Neural progenitor cell (in vitro differentiated cells): ENCODE measurements around the gene CEBPB. TPM values are rescaled to one million over a fixed set of nuclear protein-coding genes. Genes with fewer than 3 reads are reported as not detected.

Experiments used
- DNase-seq: peaks from one replicate; pipeline ENCODE4 v3.0.0-alpha.2; 2016; ENCODE audit warnings: low spot score
- H2AFZ ChIP-seq: fragments of 200-600 bp; sonication (generic); replicated peaks from 2 replicates; pipeline ENCODE4 v1.6.1; 2016; ENCODE audit warnings: antibody characterized with exemption
- H3F3A ChIP-seq: fragments of 200-600 bp; sonication (generic); 2 replicates; pipeline ENCODE4 v1.6.1; 2016; ENCODE audit warnings: antibody characterized with exemption, low read depth
- H3K27ac ChIP-seq: fragments of 200-600 bp; sonication (generic); 2 replicates; pipeline ENCODE4 v1.5.1; 2016; ENCODE audit warnings: mild to moderate bottlenecking
- H3K27me3 ChIP-seq: fragments of 200-600 bp; sonication (generic); 2 replicates; pipeline ENCODE4 v1.6.1; 2016; ENCODE audit warnings: mild to moderate bottlenecking, moderate library complexity
- H3K36me3 ChIP-seq: fragments of 200-600 bp; sonication (generic); 2 replicates; pipeline ENCODE4 v1.5.1; 2016
- H3K4me1 ChIP-seq: fragments of 200-600 bp; sonication (generic); 2 replicates; pipeline ENCODE4 v1.6.1; 2016; ENCODE audit warnings: mixed run types
- H3K4me2 ChIP-seq: fragments of 200-600 bp; sonication (generic); 2 replicates; pipeline ENCODE4 v1.6.1; 2016
- H3K4me3 ChIP-seq: fragments of 200-600 bp; sonication (generic); 2 replicates; pipeline ENCODE4 v1.5.1; 2016
- H3K79me2 ChIP-seq: fragments of 200-600 bp; sonication (generic); 2 replicates; pipeline ENCODE4 v1.6.1; 2016; ENCODE audit warnings: low read depth
- H3K9ac ChIP-seq: fragments of 200-600 bp; sonication (generic); 2 replicates; pipeline ENCODE4 v1.6.1; 2016
- H3K9me3 ChIP-seq: fragments of 200-600 bp; sonication (generic); 2 replicates; pipeline ENCODE4 v1.5.1; 2016; ENCODE audit warnings: low read depth
- H4K20me1 ChIP-seq: fragments of 200-600 bp; sonication (generic); 2 replicates; pipeline ENCODE4 v1.6.1; 2016; ENCODE audit warnings: low read depth
- H3K27ac Mint-ChIP-seq: 3 replicates; pipeline ENCODE4 v1.8.0; 2021; ENCODE audit warnings: mixed read lengths
- H3K27me3 Mint-ChIP-seq: 2 replicates; pipeline ENCODE4 v1.8.0; 2022; ENCODE audit warnings: low read depth, mild to moderate bottlenecking, inconsistent platforms, moderate library complexity, mixed read lengths; ENCODE audit not compliant: insufficient read depth
- H3K36me3 Mint-ChIP-seq: 3 replicates; pipeline ENCODE4 v1.8.0; 2021; ENCODE audit warnings: mixed read lengths
- H3K4me1 Mint-ChIP-seq: 3 replicates; pipeline ENCODE4 v1.8.0; 2021; ENCODE audit warnings: mixed read lengths
- H3K4me3 Mint-ChIP-seq: 3 replicates; pipeline ENCODE4 v1.8.0; 2021; ENCODE audit warnings: mild to moderate bottlenecking, moderate library complexity, mixed read lengths
- H3K9me3 Mint-ChIP-seq: 3 replicates; pipeline ENCODE4 v1.8.0; 2020; ENCODE audit warnings: mixed read lengths
- CTCF ChIP-seq: fragments of 200-600 bp; sonication (generic); IDR thresholded peaks from 2 replicates; pipeline ENCODE4 v1.5.1; 2017; ENCODE audit warnings: antibody characterized with exemption, mild to moderate bottlenecking
- EZH2 ChIP-seq: fragments of 200-600 bp; sonication (generic); IDR thresholded peaks from 2 replicates; pipeline ENCODE4 v1.6.1; 2017; ENCODE audit warnings: antibody characterized with exemption, mild to moderate bottlenecking, moderate library complexity
- EZH2phosphoT487 ChIP-seq: fragments of 200-600 bp; sonication (generic); IDR thresholded peaks from 2 replicates; pipeline ENCODE4 v1.6.1; 2017; ENCODE audit warnings: antibody characterized with exemption
- total RNA-seq: library from RNA; depleted of rRNA; stranded (reverse); fragments of >200 nt; gene quantifications from 2 replicates; pipeline ENCODE4 v1.2.3, GENCODE V29; 2015; ENCODE audit warnings: low replicate concordance

Gene CEBPB
- total RNA-seq, 1 donor from 2014 or later, result 1.8 TPM

- peaks cover 15% of the 10 kb centered on the region for H4K20me1 ChIP-seq
- no peaks in the 10 kb centered on the region for H3K36me3 ChIP-seq
- Mint-ChIP-seq H3K9me3 (no peaks in the 10 kb centered on the region), H3K27me3 (peaks cover 19% of the 10 kb centered on the region), H3K4me1 (peaks cover 28% of the 10 kb centered on the region), H3K4me3 (peak overlapping the region; percentile 83), H3K36me3 (no peaks in the 10 kb centered on the region), H3K27ac (no peak overlapping the region)
- H3K9me3 ChIP-seq, result no peaks in the 10 kb centered on the region
- H3K79me2 ChIP-seq, result no peaks in the 10 kb centered on the region
- DNase-seq, result no peak
- no peak for TF ChIP-seq CTCF
- TF ChIP-seq EZH2, result no peak
- TF ChIP-seq EZH2phosphoT487, result no peak
- H3K27me3 ChIP-seq, result peaks cover 44% of the 10 kb centered on the region
- no peak overlapping the region for H3K27ac ChIP-seq
- peak overlapping the region; percentile 92 for H2AFZ ChIP-seq
- H3K9ac ChIP-seq, result no peak overlapping the region
- peaks cover 11% of the 10 kb centered on the region for H3F3A ChIP-seq
- H3K4me3 ChIP-seq, result peak overlapping the region; percentile 89
- peak overlapping the region; percentile 99 for H3K4me2 ChIP-seq
- peaks cover 12% of the 10 kb centered on the region for H3K4me1 ChIP-seq
These were observed 474 bp downstream of the CEBPB start for GRCh38 chr20:50191065-50191543.

GRCh38 chr20:50191544-50192363 is 1.1 kb downstream of the CEBPB start:
- Histone ChIP-seq H3K36me3 (no peaks in the 10 kb centered on the region), H3F3A (peaks cover 11% of the 10 kb centered on the region), H3K27me3 (peaks cover 43% of the 10 kb centered on the region), H3K4me1 (peaks cover 12% of the 10 kb centered on the region), H3K9ac (no peak overlapping the region), H3K79me2 (no peaks in the 10 kb centered on the region), H3K9me3 (no peaks in the 10 kb centered on the region), H3K4me2 (peak overlapping the region; percentile 99), H4K20me1 (peaks cover 15% of the 10 kb centered on the region), H3K27ac (no peak overlapping the region), H2AFZ (peak overlapping the region; percentile 92), H3K4me3 (peak overlapping the region; percentile 89)
- peak; percentile 84 for DNase-seq
- peak; percentile 49 for TF ChIP-seq CTCF
- TF ChIP-seq EZH2, result peak; percentile 74
- peak; percentile 55 for TF ChIP-seq EZH2phosphoT487
- Mint-ChIP-seq H3K27ac (no peak overlapping the region), H3K4me3 (peak overlapping the region; percentile 91), H3K27me3 (peaks cover 14% of the 10 kb centered on the region), H3K36me3 (no peaks in the 10 kb centered on the region), H3K4me1 (peaks cover 28% of the 10 kb centered on the region), H3K9me3 (no peaks in the 10 kb centered on the region)

GRCh38 chr20:50192364-50193198 is 2.0 kb downstream of the CEBPB start:
- peaks cover 12% of the 10 kb centered on the region for H3K4me1 ChIP-seq
- H3K27me3 ChIP-seq, result peaks cover 43% of the 10 kb centered on the region
- H3K36me3 ChIP-seq, result no peaks in the 10 kb centered on the region
- no peaks in the 10 kb centered on the region for H3K36me3 Mint-ChIP-seq
- no peaks in the 10 kb centered on the region for H3K79me2 ChIP-seq
- no peaks in the 10 kb centered on the region for H3K9me3 ChIP-seq
- H3K27me3 Mint-ChIP-seq, result peaks cover 14% of the 10 kb centered on the region
- H3K4me1 Mint-ChIP-seq, result peaks cover 33% of the 10 kb centered on the region
- H3K4me3 Mint-ChIP-seq, result peak overlapping the region; percentile 91
- H3K27ac Mint-ChIP-seq, result no peak overlapping the region
- peak; percentile 78 for DNase-seq
- H3K4me3 ChIP-seq, result peak overlapping the region; percentile 89
- no peak overlapping the region for H3K27ac ChIP-seq
- no peak overlapping the region for H2AFZ ChIP-seq
- H3F3A ChIP-seq, result peaks cover 11% of the 10 kb centered on the region
- no peak for TF ChIP-seq CTCF
- peak; percentile 39 for TF ChIP-seq EZH2phosphoT487
- TF ChIP-seq EZH2, result no peak
- H3K9me3 Mint-ChIP-seq, result no peaks in the 10 kb centered on the region
- H4K20me1 ChIP-seq, result peaks cover 15% of the 10 kb centered on the region
- H3K9ac ChIP-seq, result no peak overlapping the region
- peak overlapping the region; percentile 99 for H3K4me2 ChIP-seq
